ENCODE measurements around the gene P2RX1. TPM values are rescaled to one million over a fixed set of nuclear protein-coding genes. Genes with fewer than 3 reads are reported as not detected.
A peak's percentile ranks its signal among the peaks of the same experiment; 100 is the strongest.

The P2RX1 gene
- total RNA-seq, 1 donor from 2014 or later: 0.16 TPM

GRCh38 chr17:3925684-3926485 lies 9.6 kb upstream of the P2RX1 start:
- DNase-seq (ENCODE audit: low spot score in 2 of 2, unreplicated experiment in 2 of 2): no peak
- TF ChIP-seq CTCF (IDR thresholded peaks at IDR 0.05; ENCODE audit: unreplicated experiment): no peak
- H3K4me1 Mint-ChIP-seq: peaks cover 36% of the 10 kb centered on the region
- H3K36me3 Mint-ChIP-seq: no peaks in the 10 kb centered on the region
- H3K4me3 Mint-ChIP-seq: no peak overlapping the region
- H3K9me3 Mint-ChIP-seq: no peaks in the 10 kb centered on the region
- H3K27me3 Mint-ChIP-seq (ENCODE audit: low read depth): no peaks in the 10 kb centered on the region
- peak overlapping the region; percentile 33 for H3K27ac Mint-ChIP-seq

DNA sequence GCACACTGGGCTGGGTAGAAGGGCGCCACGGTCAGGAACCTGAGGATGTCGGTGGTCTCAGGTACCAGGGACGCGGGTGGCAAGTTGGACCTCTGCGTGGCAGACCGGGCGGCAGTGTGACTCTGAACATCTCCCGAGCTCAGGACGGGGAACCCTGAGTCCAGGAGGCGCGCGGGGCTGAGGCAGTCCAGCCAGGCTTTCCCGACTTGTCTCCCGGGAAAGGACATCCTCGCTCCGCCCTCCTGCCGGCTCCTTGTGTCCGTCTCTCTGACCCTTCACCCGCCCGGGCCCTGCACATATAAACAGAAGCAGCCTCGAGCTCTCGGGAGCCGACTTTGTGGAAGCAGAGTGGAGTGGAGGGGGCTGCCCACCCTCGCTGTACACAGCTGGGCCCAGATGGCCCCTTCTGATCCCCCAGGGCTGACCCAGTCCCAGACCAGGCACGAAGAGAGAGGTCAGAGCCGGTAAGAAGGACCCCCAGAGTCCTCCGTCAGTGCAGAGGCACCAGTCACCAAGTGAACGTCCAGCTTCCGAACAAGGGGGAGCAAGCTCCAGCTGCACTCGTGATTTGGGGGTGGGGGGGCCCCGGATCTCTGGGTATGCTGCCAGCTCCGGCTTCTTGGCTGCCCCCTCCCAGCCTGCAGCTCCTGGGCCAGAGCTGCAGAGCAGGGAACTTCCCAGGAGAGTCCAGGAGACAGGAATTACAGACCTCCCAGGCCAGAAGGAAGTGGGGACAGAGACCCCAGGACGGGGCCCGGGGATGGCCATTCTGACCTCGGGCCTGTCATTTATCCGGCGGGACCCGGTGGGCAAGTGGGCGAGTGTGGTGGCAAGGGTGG lies 8.5 kb upstream of the P2RX1 start:
- Mint-ChIP-seq H3K4me3 (no peak overlapping the region), H3K9me3 (no peaks in the 10 kb centered on the region), H3K4me1 (peaks cover 36% of the 10 kb centered on the region), H3K27ac (no peak overlapping the region), H3K36me3 (no peaks in the 10 kb centered on the region), H3K27me3 (ENCODE audit: low read depth) (no peaks in the 10 kb centered on the region)
- DNase-seq (ENCODE audit: low spot score in 2 of 2, unreplicated experiment in 2 of 2): no peak
- TF ChIP-seq CTCF (IDR thresholded peaks at IDR 0.05; ENCODE audit: unreplicated experiment): no peak

- no peaks in the 10 kb centered on the region for H3K9me3 Mint-ChIP-seq
- TF ChIP-seq CTCF (IDR thresholded peaks at IDR 0.05; ENCODE audit: unreplicated experiment): no peak
- peaks cover 37% of the 10 kb centered on the region for H3K4me1 Mint-ChIP-seq
- no peak overlapping the region for H3K4me3 Mint-ChIP-seq
- no peak overlapping the region for H3K27ac Mint-ChIP-seq
- no peaks in the 10 kb centered on the region for H3K27me3 Mint-ChIP-seq (ENCODE audit: low read depth)
- no peak for DNase-seq (ENCODE audit: low spot score in 2 of 2, unreplicated experiment in 2 of 2)
- H3K36me3 Mint-ChIP-seq: no peaks in the 10 kb centered on the region
Observed at GRCh38 chr17:3923466-3924190, 7.4 kb upstream of the P2RX1 start.

- no peak for TF ChIP-seq CTCF (IDR thresholded peaks at IDR 0.05; ENCODE audit: unreplicated experiment)
- H3K27me3 Mint-ChIP-seq (ENCODE audit: low read depth): no peaks in the 10 kb centered on the region
- H3K9me3 Mint-ChIP-seq: no peaks in the 10 kb centered on the region
- H3K4me1 Mint-ChIP-seq: peaks cover 35% of the 10 kb centered on the region
- no peaks in the 10 kb centered on the region for H3K36me3 Mint-ChIP-seq
- peak overlapping the region; percentile 33 for H3K27ac Mint-ChIP-seq
- H3K4me3 Mint-ChIP-seq: no peak overlapping the region
- no peak for DNase-seq (ENCODE audit: low spot score in 2 of 2, unreplicated experiment in 2 of 2)
Observed at GRCh38 chr17:3922765-3923164, 6.5 kb upstream of the P2RX1 start.

DNA sequence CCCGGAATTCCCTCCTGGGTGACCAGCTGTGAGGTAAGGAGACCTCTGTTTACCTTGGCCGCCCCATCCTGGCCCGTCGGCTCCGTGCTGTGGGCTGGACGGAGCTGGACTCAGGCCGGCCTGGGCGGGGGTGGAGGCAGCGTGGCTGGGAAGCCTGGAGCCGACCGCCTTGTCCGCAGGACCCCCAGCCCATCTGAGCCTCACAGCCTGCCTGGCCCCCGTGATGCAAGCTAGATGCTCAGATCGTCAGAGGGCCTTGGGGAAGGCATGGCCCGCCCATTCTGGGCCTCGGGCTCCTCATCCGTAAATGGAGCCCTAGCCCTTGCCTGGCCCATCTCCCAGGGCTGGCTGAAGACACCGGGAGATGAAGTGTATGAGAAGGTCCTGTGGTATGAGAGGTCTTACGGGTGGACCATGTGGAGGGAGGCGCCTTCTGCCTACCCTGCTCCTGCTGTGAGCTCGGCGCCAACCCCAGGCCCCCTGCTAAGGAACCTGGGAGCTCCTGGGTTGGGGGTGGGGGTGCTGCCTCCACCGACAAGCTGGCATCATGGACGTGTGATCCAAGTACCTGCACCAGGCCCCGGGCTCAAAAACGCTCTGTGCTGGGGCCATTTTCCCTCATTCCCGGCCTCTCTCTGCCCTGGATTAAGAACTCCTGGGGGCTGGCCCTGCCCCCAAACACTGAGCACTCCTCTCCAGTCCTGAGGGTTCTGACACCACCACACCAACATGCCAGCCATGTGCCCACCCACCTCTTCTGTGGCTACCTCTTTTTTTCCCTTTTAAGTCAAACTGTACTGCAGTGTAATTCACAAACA lies 5.4 kb upstream of the P2RX1 start:
- H3K9me3 Mint-ChIP-seq: no peaks in the 10 kb centered on the region
- no peaks in the 10 kb centered on the region for H3K27me3 Mint-ChIP-seq (ENCODE audit: low read depth)
- no peak overlapping the region for H3K27ac Mint-ChIP-seq
- no peak for DNase-seq (ENCODE audit: low spot score in 2 of 2, unreplicated experiment in 2 of 2)
- no peaks in the 10 kb centered on the region for H3K36me3 Mint-ChIP-seq
- H3K4me1 Mint-ChIP-seq: peaks cover 34% of the 10 kb centered on the region
- no peak for TF ChIP-seq CTCF (IDR thresholded peaks at IDR 0.05; ENCODE audit: unreplicated experiment)
- no peak overlapping the region for H3K4me3 Mint-ChIP-seq

Measured in mesothelial cell of epicardium (in vitro differentiated cells).